ENCODE data around the gene ZNF598. TPM values are rescaled to one million over a fixed set of nuclear protein-coding genes. Genes with fewer than 3 reads are reported as not detected.
A peak's percentile ranks its signal among the peaks of the same experiment; 100 is the strongest.

ZNF598 gene
- total RNA-seq, 2 donors from 2014 or later: 45.6 to 49.5 TPM

GRCh38 chr16:2028146-2028545, 18.5 kb upstream of the ZNF598 start:
- peaks cover 5% of the 10 kb centered on the region for H3K36me3 ChIP-seq (ENCODE audit: control insufficient read depth, insufficient read depth, low read length)
- H3K9me3 ChIP-seq (ENCODE audit: control insufficient read depth, low read length): no peaks in the 10 kb centered on the region
- H3K4me3 ChIP-seq (ENCODE audit: low read length): peak overlapping the region; percentile 72
- peaks cover 3% of the 10 kb centered on the region for H3K4me1 ChIP-seq (ENCODE audit: control insufficient read depth, insufficient read depth, low read length)
- peaks cover 29% of the 10 kb centered on the region for H3K27me3 Mint-ChIP-seq (ENCODE audit: insufficient read depth)
- peak overlapping the region; percentile 67 for H3K4me3 Mint-ChIP-seq
- H3K9me3 Mint-ChIP-seq: no peaks in the 10 kb centered on the region
- no peak for DNase-seq
- H3K4me1 Mint-ChIP-seq: peaks cover 4% of the 10 kb centered on the region
- no peak overlapping the region for H3K27ac ChIP-seq (ENCODE audit: low read depth, low read length)
- no peak overlapping the region for H3K9ac ChIP-seq (ENCODE audit: extremely low read depth, low read length, poor library complexity, severe bottlenecking)
- no peak overlapping the region for H3K27ac Mint-ChIP-seq
- H3K36me3 Mint-ChIP-seq (ENCODE audit: low read depth): no peaks in the 10 kb centered on the region
- TF ChIP-seq CTCF (conservative IDR thresholded peaks at IDR 0.05): no peak
- WGBS, 2 experiments (ENCODE audit: insufficient coverage in 1 of 2, insufficient read length in 1 of 2): 85 to 94% methylated on average over 2 to 3 of the region's 3 CpGs
- H3K27me3 ChIP-seq (ENCODE audit: control insufficient read depth, insufficient read depth, low read length, poor library complexity, severe bottlenecking): peaks cover 3% of the 10 kb centered on the region

DNA sequence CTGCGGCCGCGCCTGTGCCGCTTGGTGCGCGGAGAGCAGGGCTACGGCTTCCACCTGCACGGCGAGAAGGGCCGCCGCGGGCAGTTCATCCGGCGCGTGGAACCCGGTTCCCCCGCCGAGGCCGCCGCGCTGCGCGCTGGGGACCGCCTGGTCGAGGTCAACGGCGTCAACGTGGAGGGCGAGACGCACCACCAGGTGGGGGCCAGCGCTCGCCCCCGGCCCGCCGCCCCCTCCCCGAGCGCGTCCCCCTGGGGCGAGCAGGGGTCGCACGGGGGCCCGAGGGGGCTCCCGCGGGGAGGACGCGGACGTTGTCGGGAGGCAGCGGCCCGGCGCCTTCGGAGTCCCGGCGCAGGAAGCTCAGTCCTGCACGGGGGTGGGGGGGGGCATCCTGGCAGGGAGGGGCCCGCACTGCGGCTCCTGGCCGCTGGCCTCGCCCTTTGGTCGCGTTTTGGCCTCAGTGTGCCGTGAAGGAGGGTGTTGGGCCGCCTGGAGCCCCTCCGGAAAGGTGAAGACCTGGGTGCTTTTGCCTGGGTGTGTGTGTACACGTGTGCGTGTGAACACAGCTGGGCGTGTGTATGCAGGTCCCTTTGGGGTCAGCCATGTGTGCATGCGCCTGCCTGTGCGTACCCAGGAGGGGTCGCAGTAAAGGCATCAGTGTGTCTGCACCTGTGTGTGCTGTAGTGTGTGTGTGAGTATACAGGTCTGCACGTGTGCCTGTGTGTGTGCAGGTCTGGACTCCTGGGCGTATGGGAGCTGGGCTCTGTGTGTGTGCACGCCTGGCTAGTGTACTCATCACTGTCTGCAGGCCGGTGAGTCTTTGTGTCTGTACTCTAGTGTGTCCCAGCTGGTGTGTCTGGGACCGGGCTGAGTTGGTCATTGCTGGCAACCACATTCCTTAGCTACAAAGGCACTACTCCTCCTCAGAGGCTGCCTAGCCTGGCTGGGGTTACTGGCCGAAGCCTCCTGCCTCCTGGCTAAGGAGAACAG, 17.7 kb upstream of the ZNF598 start:
- H3K27me3 ChIP-seq (ENCODE audit: control insufficient read depth, insufficient read depth, low read length, poor library complexity, severe bottlenecking): peaks cover 3% of the 10 kb centered on the region
- H3K4me3 ChIP-seq (ENCODE audit: low read length): peak overlapping the region; percentile 72
- peak; percentile 18 for TF ChIP-seq CTCF (conservative IDR thresholded peaks at IDR 0.05)
- Mint-ChIP-seq H3K4me1 (peaks cover 7% of the 10 kb centered on the region), H3K36me3 (ENCODE audit: low read depth) (no peaks in the 10 kb centered on the region), H3K9me3 (no peaks in the 10 kb centered on the region), H3K27ac (peak overlapping the region; percentile 36), H3K27me3 (ENCODE audit: insufficient read depth) (peaks cover 36% of the 10 kb centered on the region), H3K4me3 (peak overlapping the region; percentile 67)
- no peak overlapping the region for H3K27ac ChIP-seq (ENCODE audit: low read depth, low read length)
- no peaks in the 10 kb centered on the region for H3K9me3 ChIP-seq (ENCODE audit: control insufficient read depth, low read length)
- peaks cover 5% of the 10 kb centered on the region for H3K36me3 ChIP-seq (ENCODE audit: control insufficient read depth, insufficient read depth, low read length)
- 13 to 52% methylated on average over 7 to 76 of the region's 76 CpGs for WGBS, 2 experiments (ENCODE audit: insufficient coverage in 1 of 2, insufficient read length in 1 of 2)
- H3K9ac ChIP-seq (ENCODE audit: extremely low read depth, low read length, poor library complexity, severe bottlenecking): no peak overlapping the region
- H3K4me1 ChIP-seq (ENCODE audit: control insufficient read depth, insufficient read depth, low read length): peaks cover 3% of the 10 kb centered on the region
- no peak for DNase-seq

DNA sequence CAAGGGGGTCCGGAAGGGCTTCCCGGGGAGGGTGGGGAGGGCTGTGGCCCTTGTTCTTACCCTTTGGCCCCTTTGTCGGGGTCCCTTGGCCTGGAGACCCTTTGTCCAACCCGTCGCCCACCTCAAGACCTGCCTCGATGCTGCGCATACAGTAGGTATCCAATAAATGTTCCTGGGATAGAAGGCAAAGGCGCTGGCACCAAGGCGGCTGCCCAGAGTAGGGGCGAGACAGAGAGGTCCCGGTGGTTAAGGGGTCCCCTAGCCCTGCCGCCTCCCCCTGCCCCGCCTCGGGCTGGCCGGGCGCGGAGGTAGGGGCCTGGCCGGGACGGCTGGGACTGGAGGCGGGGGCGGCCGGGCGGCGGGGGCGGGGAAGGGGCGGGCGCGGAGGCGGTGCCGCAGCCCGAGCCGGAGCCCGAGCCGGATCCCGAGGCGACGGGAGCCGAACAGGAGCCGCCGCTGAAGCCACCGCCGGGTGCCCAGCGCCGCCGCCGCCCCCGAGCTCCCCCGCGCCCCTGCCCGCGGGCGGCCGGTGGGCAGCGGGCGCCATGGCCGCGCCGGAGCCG, 16.9 kb upstream of the ZNF598 start, which contains the start of gene NHERF2:
NHERF2 (plus strand) TSS at position 442 of the 563 bp plus-strand sequence; CDS start at position 546, 104 bp downstream.
- peak within 1 kb of the TSS; percentile 72 for H3K4me3 ChIP-seq (ENCODE audit: low read length)
- peak within 1 kb of the TSS; percentile 36 for H3K27ac Mint-ChIP-seq
- no peak within 1 kb of the TSS for H3K27ac ChIP-seq (ENCODE audit: low read depth, low read length)
- no peaks in the 10 kb centered on the region for H3K9me3 ChIP-seq (ENCODE audit: control insufficient read depth, low read length)
- DNase-seq: peak; percentile 78
- peaks cover 44% of the 10 kb centered on the region for H3K27me3 Mint-ChIP-seq (ENCODE audit: insufficient read depth)
- peaks cover 7% of the 10 kb centered on the region for H3K4me1 Mint-ChIP-seq
- no peaks in the 10 kb centered on the region for H3K36me3 Mint-ChIP-seq (ENCODE audit: low read depth)
- H3K27me3 ChIP-seq (ENCODE audit: control insufficient read depth, insufficient read depth, low read length, poor library complexity, severe bottlenecking): peaks cover 8% of the 10 kb centered on the region
- WGBS, 2 experiments (ENCODE audit: insufficient coverage in 1 of 2, insufficient read length in 1 of 2): 13 to 74% methylated on average over 9 to 57 of the region's 59 CpGs
- H3K4me1 ChIP-seq (ENCODE audit: control insufficient read depth, insufficient read depth, low read length): peaks cover 3% of the 10 kb centered on the region
- H3K4me3 Mint-ChIP-seq: peak within 1 kb of the TSS; percentile 67
- H3K9me3 Mint-ChIP-seq: no peaks in the 10 kb centered on the region
- H3K9ac ChIP-seq (ENCODE audit: extremely low read depth, low read length, poor library complexity, severe bottlenecking): no peak within 1 kb of the TSS
- H3K36me3 ChIP-seq (ENCODE audit: control insufficient read depth, insufficient read depth, low read length): peaks cover 5% of the 10 kb centered on the region
- no peak for TF ChIP-seq CTCF (conservative IDR thresholded peaks at IDR 0.05)

Data from endodermal cell (in vitro differentiated cells).